HepG2 (cell line): ENCODE measurements around the gene UBTD2. TPM values are rescaled to one million over a fixed set of nuclear protein-coding genes. Genes with fewer than 3 reads are reported as not detected.

Experiments used
- CBFB ChIP-seq: sonication (generic); formaldehyde crosslinking; IDR thresholded peaks from 2 replicates; pipeline ENCODE4 v1.4.0; 2020; ENCODE audit warnings: missing genetic modification reagents
- EZH2 ChIP-seq: conservative IDR thresholded peaks from 2 replicates; pipeline ENCODE4 v1.6.1; 2012; ENCODE audit warnings: mild to moderate bottlenecking, low read depth, low read length, moderate library complexity
- KDM5B ChIP-seq: sonication (generic); formaldehyde crosslinking; IDR thresholded peaks from 2 replicates; pipeline ENCODE4 v1.4.0; 2020; ENCODE audit warnings: missing genetic modification reagents, mild to moderate bottlenecking, borderline replicate concordance
- MAFK ChIP-seq, 2 experiments: IDR thresholded peaks in 1 of 2; conservative IDR thresholded peaks in 1 of 2; 2 replicates each; pipeline ENCODE4 v1.6.1; 2011; ENCODE audit warnings: improper control_type of control experiment in 2 of 2, low read length in 2 of 2
- MIXL1 ChIP-seq: IDR thresholded peaks from 2 replicates; pipeline ENCODE4 v1.6.1; 2016
- ONECUT2 ChIP-seq: sonication (generic); formaldehyde crosslinking; IDR thresholded peaks from 2 replicates; pipeline ENCODE4 v1.4.0; 2020; ENCODE audit warnings: missing genetic modification reagents
- POLR2G ChIP-seq: fragments of 200-400 bp; formaldehyde crosslinking; IDR thresholded peaks from 2 replicates; pipeline ENCODE4 v1.6.1; 2018; ENCODE audit warnings: mild to moderate bottlenecking, low read depth, low read length, moderate library complexity
- SMAD1 ChIP-seq: sonication (generic); formaldehyde crosslinking; IDR thresholded peaks from 2 replicates; pipeline ENCODE4 v1.4.0; 2020; ENCODE audit warnings: missing genetic modification reagents, low read depth, mild to moderate bottlenecking, borderline replicate concordance
- ZFP1 ChIP-seq: IDR thresholded peaks from 2 replicates; pipeline ENCODE4 v1.6.1; 2016
- ZNF878 ChIP-seq: sonication (generic); formaldehyde crosslinking; IDR thresholded peaks from 2 replicates; pipeline ENCODE4 v1.8.1; 2023; ENCODE audit warnings: mild to moderate bottlenecking, missing genetic modification reagents, moderate library complexity
- polyA plus RNA-seq, 8 experiments: library from polyadenylated mRNA; depleted of rRNA in 3 of 8; stranded (reverse) in 7 of 8; unstranded in 1 of 8; fragments of >200 nt; fragmentation: Illumina TruSeq in 4 of 8; extraction: Trizol in 4 of 8; gene quantifications; 2 replicates each; pipeline versions ENCODE4 v1.2.1 to v1.2.3, GENCODE V29; 2011 to 2016; ENCODE audit warnings: low read depth in 4 of 8, missing spikeins in 1 of 8, mixed read lengths in 1 of 8; ENCODE audit not compliant: insufficient read depth in 1 of 8
- total RNA-seq, 5 experiments: library from RNA; depleted of rRNA; stranded (reverse); fragments of >200 nt; fragmentation: Illumina TruSeq; extraction: Trizol; gene quantifications; 2 replicates each; pipeline ENCODE4 v1.2.3, GENCODE V29; 2016; ENCODE audit warnings: low read depth in 1 of 5
- TF ChIP-seq, protein P1 (sequence below): sonication (generic); IDR thresholded peaks from 2 replicates; pipeline ENCODE4 v1.6.1; 2016; ENCODE audit warnings: low read depth, borderline replicate concordance
- TF ChIP-seq, protein P2 (sequence below): IDR thresholded peaks from 2 replicates; pipeline ENCODE4 v1.6.1; 2016; ENCODE audit warnings: missing compliant biosample characterization, missing genetic modification reagents, borderline replicate concordance
- TF ChIP-seq, protein P3 (sequence below): conservative IDR thresholded peaks from 2 replicates; pipeline ENCODE4 v1.6.1; 2018; ENCODE audit warnings: missing genetic modification reagents
- TF ChIP-seq, protein P4 (sequence below): IDR thresholded peaks from 2 replicates; pipeline ENCODE4 v1.6.1; 2016; ENCODE audit warnings: missing genetic modification reagents, missing compliant biosample characterization
- TF ChIP-seq, protein P5 (sequence below): IDR thresholded peaks from 2 replicates; pipeline ENCODE4 v1.4.0; 2020; ENCODE audit warnings: mild to moderate bottlenecking, missing genetic modification reagents
- TF ChIP-seq, protein P6 (sequence below): sonication (generic); formaldehyde crosslinking; IDR thresholded peaks from 2 replicates; pipeline ENCODE4 v1.4.0; 2020; ENCODE audit warnings: mild to moderate bottlenecking, low read depth, missing genetic modification reagents
- TF ChIP-seq, protein P7 (sequence below): sonication (generic); formaldehyde crosslinking; conservative IDR thresholded peaks from 2 replicates; pipeline ENCODE4 v1.5.0; 2020; ENCODE audit warnings: missing genetic modification reagents

UBTD2 gene
- total and polyA plus RNA-seq, 2 of the 13 experiments (the other 11 are each of a cell fraction or from before 2014, with no cell fraction given): 15.2 to 24.1 TPM

DNA sequence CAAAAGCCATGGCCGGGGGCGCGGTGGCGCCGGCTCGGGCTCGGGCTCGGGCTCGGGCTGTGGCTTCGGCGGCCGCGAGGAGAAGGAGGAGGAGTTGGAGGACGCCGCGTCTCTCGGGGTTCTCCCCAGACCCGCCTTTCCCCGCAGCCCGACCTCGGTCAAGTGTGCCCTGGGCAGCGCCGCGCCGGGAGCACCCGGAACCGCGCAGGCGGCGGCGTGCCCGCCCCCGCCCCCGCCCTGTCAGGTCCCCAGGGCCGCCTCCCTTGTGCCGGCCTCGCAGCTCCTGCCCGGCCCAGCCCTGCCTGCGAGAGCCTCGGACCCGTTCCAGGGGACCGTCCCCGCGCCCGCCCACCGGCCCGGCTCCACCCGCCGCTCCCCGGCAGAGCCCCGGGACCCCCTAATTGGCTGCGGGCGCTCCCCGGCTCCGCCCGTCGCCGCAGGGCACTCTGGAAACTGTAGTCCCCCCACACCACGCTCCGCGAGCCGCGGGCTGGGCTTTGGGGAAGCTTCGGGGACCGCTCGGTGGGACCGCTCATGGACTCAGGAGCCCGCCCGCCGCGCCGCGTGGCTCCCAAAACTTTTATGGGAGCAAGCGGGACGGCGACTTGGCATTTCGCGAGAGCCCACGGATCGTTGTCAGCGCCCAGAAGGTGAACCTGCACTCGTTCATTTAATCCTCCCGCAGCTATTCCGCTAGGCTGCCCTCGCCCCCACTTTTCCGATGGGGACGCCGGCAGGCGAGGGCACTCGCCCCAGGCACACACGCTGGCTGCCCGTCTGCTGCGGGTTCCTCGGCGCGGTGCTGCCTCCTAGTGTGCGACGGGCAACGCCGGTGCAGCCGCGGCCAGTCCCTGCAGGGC lies 95.3 kb downstream of the UBTD2 start, which contains the start of gene STK10 (continued):
- TF ChIP-seq, protein P1, sequence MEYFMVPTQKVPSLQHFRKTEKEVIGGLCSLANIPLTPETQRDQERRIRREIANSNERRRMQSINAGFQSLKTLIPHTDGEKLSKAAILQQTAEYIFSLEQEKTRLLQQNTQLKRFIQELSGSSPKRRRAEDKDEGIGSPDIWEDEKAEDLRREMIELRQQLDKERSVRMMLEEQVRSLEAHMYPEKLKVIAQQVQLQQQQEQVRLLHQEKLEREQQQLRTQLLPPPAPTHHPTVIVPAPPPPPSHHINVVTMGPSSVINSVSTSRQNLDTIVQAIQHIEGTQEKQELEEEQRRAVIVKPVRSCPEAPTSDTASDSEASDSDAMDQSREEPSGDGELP: no peak
- TF ChIP-seq, protein P2, sequence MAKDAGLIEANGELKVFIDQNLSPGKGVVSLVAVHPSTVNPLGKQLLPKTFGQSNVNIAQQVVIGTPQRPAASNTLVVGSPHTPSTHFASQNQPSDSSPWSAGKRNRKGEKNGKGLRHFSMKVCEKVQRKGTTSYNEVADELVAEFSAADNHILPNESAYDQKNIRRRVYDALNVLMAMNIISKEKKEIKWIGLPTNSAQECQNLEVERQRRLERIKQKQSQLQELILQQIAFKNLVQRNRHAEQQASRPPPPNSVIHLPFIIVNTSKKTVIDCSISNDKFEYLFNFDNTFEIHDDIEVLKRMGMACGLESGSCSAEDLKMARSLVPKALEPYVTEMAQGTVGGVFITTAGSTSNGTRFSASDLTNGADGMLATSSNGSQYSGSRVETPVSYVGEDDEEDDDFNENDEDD (CRISPR knock-in tag): peak; percentile 42; the same call in 1 of the 2 replicates
- no peak for TF ChIP-seq MAFK (conservative IDR thresholded peaks at IDR 0.05 in 1 of 2, IDR thresholded peaks at IDR 0.05 in 1 of 2; ENCODE audit: low read length in 2 of 2)
- no peak; the same call in 1 of the 2 replicates for TF ChIP-seq KDM5B (CRISPR knock-in tag)
- TF ChIP-seq, protein P3, sequence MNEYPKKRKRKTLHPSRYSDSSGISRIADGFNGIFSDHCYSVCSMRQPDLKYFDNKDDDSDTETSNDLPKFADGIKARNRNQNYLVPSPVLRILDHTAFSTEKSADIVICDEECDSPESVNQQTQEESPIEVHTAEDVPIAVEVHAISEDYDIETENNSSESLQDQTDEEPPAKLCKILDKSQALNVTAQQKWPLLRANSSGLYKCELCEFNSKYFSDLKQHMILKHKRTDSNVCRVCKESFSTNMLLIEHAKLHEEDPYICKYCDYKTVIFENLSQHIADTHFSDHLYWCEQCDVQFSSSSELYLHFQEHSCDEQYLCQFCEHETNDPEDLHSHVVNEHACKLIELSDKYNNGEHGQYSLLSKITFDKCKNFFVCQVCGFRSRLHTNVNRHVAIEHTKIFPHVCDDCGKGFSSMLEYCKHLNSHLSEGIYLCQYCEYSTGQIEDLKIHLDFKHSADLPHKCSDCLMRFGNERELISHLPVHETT: no peak
- TF ChIP-seq, protein P4, sequence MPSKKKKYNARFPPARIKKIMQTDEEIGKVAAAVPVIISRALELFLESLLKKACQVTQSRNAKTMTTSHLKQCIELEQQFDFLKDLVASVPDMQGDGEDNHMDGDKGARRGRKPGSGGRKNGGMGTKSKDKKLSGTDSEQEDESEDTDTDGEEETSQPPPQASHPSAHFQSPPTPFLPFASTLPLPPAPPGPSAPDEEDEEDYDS: no peak
- 0 out of 2 replicates have a peak, but pooled peaks have one; percentile 32 for TF ChIP-seq ZFP1 (CRISPR knock-in tag)
- no peak for TF ChIP-seq ONECUT2 (CRISPR knock-in tag)
- TF ChIP-seq, protein P5, sequence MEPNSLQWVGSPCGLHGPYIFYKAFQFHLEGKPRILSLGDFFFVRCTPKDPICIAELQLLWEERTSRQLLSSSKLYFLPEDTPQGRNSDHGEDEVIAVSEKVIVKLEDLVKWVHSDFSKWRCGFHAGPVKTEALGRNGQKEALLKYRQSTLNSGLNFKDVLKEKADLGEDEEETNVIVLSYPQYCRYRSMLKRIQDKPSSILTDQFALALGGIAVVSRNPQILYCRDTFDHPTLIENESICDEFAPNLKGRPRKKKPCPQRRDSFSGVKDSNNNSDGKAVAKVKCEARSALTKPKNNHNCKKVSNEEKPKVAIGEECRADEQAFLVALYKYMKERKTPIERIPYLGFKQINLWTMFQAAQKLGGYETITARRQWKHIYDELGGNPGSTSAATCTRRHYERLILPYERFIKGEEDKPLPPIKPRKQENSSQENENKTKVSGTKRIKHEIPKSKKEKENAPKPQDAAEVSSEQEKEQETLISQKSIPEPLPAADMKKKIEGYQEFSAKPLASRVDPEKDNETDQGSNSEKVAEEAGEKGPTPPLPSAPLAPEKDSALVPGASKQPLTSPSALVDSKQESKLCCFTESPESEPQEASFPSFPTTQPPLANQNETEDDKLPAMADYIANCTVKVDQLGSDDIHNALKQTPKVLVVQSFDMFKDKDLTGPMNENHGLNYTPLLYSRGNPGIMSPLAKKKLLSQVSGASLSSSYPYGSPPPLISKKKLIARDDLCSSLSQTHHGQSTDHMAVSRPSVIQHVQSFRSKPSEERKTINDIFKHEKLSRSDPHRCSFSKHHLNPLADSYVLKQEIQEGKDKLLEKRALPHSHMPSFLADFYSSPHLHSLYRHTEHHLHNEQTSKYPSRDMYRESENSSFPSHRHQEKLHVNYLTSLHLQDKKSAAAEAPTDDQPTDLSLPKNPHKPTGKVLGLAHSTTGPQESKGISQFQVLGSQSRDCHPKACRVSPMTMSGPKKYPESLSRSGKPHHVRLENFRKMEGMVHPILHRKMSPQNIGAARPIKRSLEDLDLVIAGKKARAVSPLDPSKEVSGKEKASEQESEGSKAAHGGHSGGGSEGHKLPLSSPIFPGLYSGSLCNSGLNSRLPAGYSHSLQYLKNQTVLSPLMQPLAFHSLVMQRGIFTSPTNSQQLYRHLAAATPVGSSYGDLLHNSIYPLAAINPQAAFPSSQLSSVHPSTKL (CRISPR knock-in tag): peak; percentile 45
- no peak for TF ChIP-seq MIXL1
- TF ChIP-seq SMAD1: peak; percentile 91
- TF ChIP-seq, protein P6, sequence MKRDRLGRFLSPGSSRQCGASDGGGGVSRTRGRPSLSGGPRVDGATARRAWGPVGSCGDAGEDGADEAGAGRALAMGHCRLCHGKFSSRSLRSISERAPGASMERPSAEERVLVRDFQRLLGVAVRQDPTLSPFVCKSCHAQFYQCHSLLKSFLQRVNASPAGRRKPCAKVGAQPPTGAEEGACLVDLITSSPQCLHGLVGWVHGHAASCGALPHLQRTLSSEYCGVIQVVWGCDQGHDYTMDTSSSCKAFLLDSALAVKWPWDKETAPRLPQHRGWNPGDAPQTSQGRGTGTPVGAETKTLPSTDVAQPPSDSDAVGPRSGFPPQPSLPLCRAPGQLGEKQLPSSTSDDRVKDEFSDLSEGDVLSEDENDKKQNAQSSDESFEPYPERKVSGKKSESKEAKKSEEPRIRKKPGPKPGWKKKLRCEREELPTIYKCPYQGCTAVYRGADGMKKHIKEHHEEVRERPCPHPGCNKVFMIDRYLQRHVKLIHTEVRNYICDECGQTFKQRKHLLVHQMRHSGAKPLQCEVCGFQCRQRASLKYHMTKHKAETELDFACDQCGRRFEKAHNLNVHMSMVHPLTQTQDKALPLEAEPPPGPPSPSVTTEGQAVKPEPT (CRISPR knock-in tag): no peak
- TF ChIP-seq CBFB (CRISPR knock-in tag): peak; percentile 76
- TF ChIP-seq ZNF878 (CRISPR knock-in tag): no peak
- TF ChIP-seq, protein P7, sequence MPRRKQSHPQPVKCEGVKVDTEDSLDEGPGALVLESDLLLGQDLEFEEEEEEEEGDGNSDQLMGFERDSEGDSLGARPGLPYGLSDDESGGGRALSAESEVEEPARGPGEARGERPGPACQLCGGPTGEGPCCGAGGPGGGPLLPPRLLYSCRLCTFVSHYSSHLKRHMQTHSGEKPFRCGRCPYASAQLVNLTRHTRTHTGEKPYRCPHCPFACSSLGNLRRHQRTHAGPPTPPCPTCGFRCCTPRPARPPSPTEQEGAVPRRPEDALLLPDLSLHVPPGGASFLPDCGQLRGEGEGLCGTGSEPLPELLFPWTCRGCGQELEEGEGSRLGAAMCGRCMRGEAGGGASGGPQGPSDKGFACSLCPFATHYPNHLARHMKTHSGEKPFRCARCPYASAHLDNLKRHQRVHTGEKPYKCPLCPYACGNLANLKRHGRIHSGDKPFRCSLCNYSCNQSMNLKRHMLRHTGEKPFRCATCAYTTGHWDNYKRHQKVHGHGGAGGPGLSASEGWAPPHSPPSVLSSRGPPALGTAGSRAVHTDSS (CRISPR knock-in tag): no peak
- TF ChIP-seq POLR2G: peak; percentile 68
- TF ChIP-seq EZH2: no peak
